GM21723 (cell line): ENCODE results near the gene ARHGAP26.
"Not testable (repeated sequence)": the region's sequence is repeated elsewhere in the genome, so short reads cannot be mapped to it uniquely, and the experiment has no call there.

ENCODE experiments used
- ATAC-seq: cut with Tn5 transposase; IDR thresholded peaks from one replicate; pipeline ENCODE4 v1.9.1; 2021; ENCODE audit warnings: mild to moderate bottlenecking, moderate library complexity; ENCODE audit not compliant: unreplicated experiment

Gene ARHGAP26

GRCh38 chr5:143194206-143194605 lies 424.0 kb downstream of the ARHGAP26 start:
- ATAC-seq: no peak

- no peak for ATAC-seq
Observed at GRCh38 chr5:143194713-143195112, 424.5 kb downstream of the ARHGAP26 start.

GRCh38 chr5:143195491-143195890 lies 425.3 kb downstream of the ARHGAP26 start:
- no peak for ATAC-seq

GRCh38 chr5:143196601-143197259 lies 426.6 kb downstream of the ARHGAP26 start:
- ATAC-seq: no peak

- no peak for ATAC-seq
Observed at GRCh38 chr5:143197260-143197656, 427.1 kb downstream of the ARHGAP26 start.

GRCh38 chr5:143198332-143198731 lies 428.2 kb downstream of the ARHGAP26 start:
- ATAC-seq: no peak

- ATAC-seq: no peak
Observed at GRCh38 chr5:143199161-143199560, 429.0 kb downstream of the ARHGAP26 start.

- ATAC-seq: no peak
Observed at GRCh38 chr5:143199843-143200242, 429.7 kb downstream of the ARHGAP26 start.

- ATAC-seq: no peak
Observed at GRCh38 chr5:143200781-143201398, 430.7 kb downstream of the ARHGAP26 start.

- ATAC-seq: no peak
Observed at GRCh38 chr5:143201589-143201988, 431.4 kb downstream of the ARHGAP26 start.

GRCh38 chr5:143203301-143203956 lies 433.3 kb downstream of the ARHGAP26 start:
- ATAC-seq: not testable (repeated sequence)

- ATAC-seq: no peak
Observed at GRCh38 chr5:143204474-143205246, 434.5 kb downstream of the ARHGAP26 start.

- ATAC-seq: no peak
Observed at GRCh38 chr5:143205386-143205785, 435.2 kb downstream of the ARHGAP26 start.

GRCh38 chr5:143205883-143206195 lies 435.7 kb downstream of the ARHGAP26 start:
- no peak for ATAC-seq

- ATAC-seq: peak; percentile 54
Observed at GRCh38 chr5:143206196-143207053, 436.2 kb downstream of the ARHGAP26 start.

GRCh38 chr5:143207058-143207457 lies 436.9 kb downstream of the ARHGAP26 start:
- ATAC-seq: no peak

GRCh38 chr5:143207563-143208364 lies 437.6 kb downstream of the ARHGAP26 start:
- ATAC-seq: no peak

GRCh38 chr5:143208365-143208641 lies 438.1 kb downstream of the ARHGAP26 start:
- no peak for ATAC-seq

- no peak for ATAC-seq
Observed at GRCh38 chr5:143208781-143209510, 438.8 kb downstream of the ARHGAP26 start.
